Lower leg skin (tissue), 3 donors: ENCODE results near the gene POLD1.

Experiments
- CTCF ChIP-seq, 3 donors: fragments of 450-650 bp; IDR thresholded peaks; one replicate each; pipeline ENCODE4 v1.5.1; 2016; ENCODE audit warnings: antibody characterized with exemption in 3 of 3, mild to moderate bottlenecking in 3 of 3, moderate library complexity in 2 of 3
- POLR2A ChIP-seq, 2 donors: fragments of 450-650 bp; IDR thresholded peaks; one replicate each; pipeline ENCODE4 v1.6.1; 2016 to 2017; ENCODE audit warnings: antibody characterized with exemption in 2 of 2, mild to moderate bottlenecking in 1 of 2, moderate library complexity in 1 of 2

DNA sequence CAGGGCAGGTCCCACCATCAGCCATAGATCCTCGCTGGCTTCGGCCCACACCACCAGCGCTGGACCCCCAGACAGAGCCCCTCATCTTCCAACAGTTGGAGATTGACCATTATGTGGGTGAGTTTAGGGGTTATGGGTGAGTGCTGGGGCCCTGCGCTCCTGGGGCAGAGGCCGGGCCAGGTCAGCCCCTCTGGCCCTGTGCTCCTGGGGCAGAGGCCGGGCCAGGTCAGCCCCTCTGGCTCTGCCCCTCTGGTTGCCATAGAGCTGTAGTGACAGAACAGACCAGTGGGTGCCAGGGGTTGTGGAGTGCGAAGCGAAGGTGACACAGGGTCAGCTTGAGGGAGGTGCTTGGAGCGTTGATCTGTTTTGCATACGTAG is 15.2 kb downstream of the POLD1 start:
- TF ChIP-seq CTCF (IDR thresholded peaks at IDR 0.05) = no peak
- no peak for TF ChIP-seq POLR2A (IDR thresholded peaks at IDR 0.05)
